ENCODE data around the gene ADGRG7.

- TF ChIP-seq SPI1 (IDR thresholded peaks at IDR 0.05; ENCODE audit: low read depth, low read length) (no peak), POLR2A (IDR thresholded peaks at IDR 0.05; ENCODE audit: low read depth, low read length) (no peak), TAF1 (IDR thresholded peaks at IDR 0.05; ENCODE audit: low read depth, low read length) (no peak), POLR2AphosphoS5 (IDR thresholded peaks at IDR 0.05; ENCODE audit: low read depth, low read length) (no peak)
Observed at GRCh38 chr3:100732435-100732834, 123.0 kb downstream of the ADGRG7 start.
